Activated CD4-positive, alpha-beta T cell treated with anti-CD3 and anti-CD28 coated beads, Interleukin-2, Interleukin-6, amounts not matched to agents 100 ng/mL and 50 ng/mL, durations not matched to agents 16 hours and 8 hours (primary cell): ENCODE measurements around the gene MIEF2.
"Not testable (repeated sequence)": the region's sequence is repeated elsewhere in the genome, so short reads cannot be mapped to it uniquely, and the experiment has no call there.

ENCODE experiments used
- DNase-seq: peaks from one replicate; pipeline ENCODE4 v3.0.0-alpha.2; 2020

MIEF2 gene

GRCh38 chr17:18300725-18301480 is 40.4 kb downstream of the MIEF2 start:
- no peak for DNase-seq

GRCh38 chr17:18303206-18303605 is 42.7 kb downstream of the MIEF2 start:
- not testable (repeated sequence) for DNase-seq

- DNase-seq: no peak
Observed at GRCh38 chr17:18309202-18309601, 48.7 kb downstream of the MIEF2 start.

GRCh38 chr17:18314059-18314730 is 53.7 kb downstream of the MIEF2 start:
- no peak for DNase-seq

DNA sequence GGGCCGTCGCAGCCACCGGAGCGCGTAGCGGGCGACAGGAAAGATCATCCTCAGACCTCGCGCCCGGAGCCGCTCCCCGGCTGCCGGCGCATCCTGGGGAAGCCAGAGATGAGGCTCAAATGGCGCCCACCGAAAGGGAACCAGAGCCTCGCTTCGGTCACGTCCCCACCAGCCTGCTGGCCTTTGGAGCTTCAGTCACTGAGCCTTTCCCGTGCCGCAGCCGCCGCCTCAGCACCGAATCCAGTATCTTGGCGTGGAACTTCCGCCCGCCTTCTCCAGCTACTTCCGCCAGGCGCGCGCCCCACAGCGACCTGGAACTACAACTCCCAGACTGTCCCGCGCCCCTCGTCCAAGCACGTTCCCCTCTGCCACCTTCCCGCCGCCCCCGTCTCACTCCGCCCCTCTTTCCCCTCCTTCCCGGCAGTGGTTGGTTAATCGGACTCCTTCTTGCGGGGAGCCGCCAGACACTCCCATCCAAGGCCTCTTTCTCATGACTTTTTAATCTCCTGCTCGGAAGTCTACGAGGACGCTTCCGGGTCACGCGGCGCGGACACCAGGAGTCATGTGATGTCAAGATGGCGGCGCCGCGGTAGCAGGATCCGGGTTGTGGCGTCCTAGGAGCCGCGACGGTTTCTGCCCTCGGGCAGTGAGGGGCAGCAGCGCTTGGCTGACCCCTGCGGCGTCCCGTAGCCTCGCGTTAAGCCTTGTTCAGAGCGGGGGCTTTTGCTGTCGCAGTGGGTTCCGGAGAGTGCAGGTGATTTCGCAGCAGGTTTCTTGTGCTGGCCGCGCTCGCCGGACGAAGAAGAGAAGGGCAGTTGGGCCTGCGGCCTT is 54.5 kb downstream of the MIEF2 start, which contains the start of the genes SMCR8 and TOP3A:
SMCR8 (plus strand) TSS at position 563 of the 831 bp plus-strand sequence. CDS start 497 bp downstream, outside the sequence.
TOP3A (minus strand) TSS at position 264 of the 831 bp plus-strand sequence; CDS start at position 48, 216 bp downstream.
- peak; percentile 98 for DNase-seq

GRCh38 chr17:18315562-18315922 is 55.1 kb downstream of the MIEF2 start:
- DNase-seq: peak; percentile 42

DNA sequence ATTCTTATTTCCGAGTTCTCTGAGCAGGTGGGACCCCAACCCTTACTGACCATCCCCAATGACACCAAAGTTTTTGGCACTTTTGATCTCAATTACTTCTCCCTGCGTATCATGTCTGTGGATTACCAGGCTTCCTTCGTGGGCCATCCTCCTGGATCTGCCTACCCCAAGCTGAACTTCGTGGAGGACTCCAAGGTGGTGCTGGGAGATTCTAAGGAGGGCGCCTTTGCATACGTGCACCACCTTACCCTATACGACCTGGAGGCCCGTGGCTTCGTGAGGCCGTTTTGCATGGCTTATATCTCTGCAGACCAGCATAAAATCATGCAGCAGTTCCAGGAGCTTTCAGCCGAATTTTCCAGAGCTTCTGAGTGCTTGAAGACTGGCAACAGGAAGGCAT is 55.5 kb downstream of the MIEF2 start:
- DNase-seq: no peak
